Spleen (tissue), 11 donors: ENCODE results near the gene C1orf115. TPM values are rescaled to one million over a fixed set of nuclear protein-coding genes. Genes with fewer than 3 reads are reported as not detected.

ENCODE experiments used
- DNase-seq: peaks from one replicate; pipeline ENCODE4 v3.0.0-alpha.2; 2020
- H3K27ac ChIP-seq, 8 donors: fragments of 200-600 bp; sonication (generic) in 7 of 8; 1 replicate in 4 of 8; 2 replicates in 4 of 8; pipeline versions ENCODE4 v1.5.0 to v1.8.0; 2016 to 2021; ENCODE audit warnings: inconsistent platforms in 4 of 8, mild to moderate bottlenecking in 4 of 8, moderate library complexity in 1 of 8
- H3K27me3 ChIP-seq, 7 donors: fragments of 200-600 bp; sonication (generic) in 6 of 7; replicated peaks in 1 of 7; 1 replicate in 4 of 7; 2 replicates in 3 of 7; pipeline versions ENCODE4 v1.5.0 to v1.8.0; 2016 to 2021; ENCODE audit warnings: inconsistent platforms in 3 of 7, mild to moderate bottlenecking in 1 of 7
- H3K36me3 ChIP-seq, 6 donors: fragments of 200-600 bp; sonication (generic) in 5 of 6; 1 replicate in 4 of 6; 2 replicates in 2 of 6; pipeline versions ENCODE4 v1.5.0 to v1.8.0; 2016 to 2021; ENCODE audit warnings: inconsistent platforms in 2 of 6
- H3K4me1 ChIP-seq, 6 donors: fragments of 200-600 bp; sonication (generic) in 5 of 6; 1 replicate in 3 of 6; 2 replicates in 3 of 6; pipeline versions ENCODE4 v1.5.0 to v1.8.0; 2016 to 2021; ENCODE audit warnings: inconsistent platforms in 3 of 6
- H3K4me3 ChIP-seq, 8 donors: fragments of 200-600 bp; sonication (generic) in 7 of 8; 1 replicate in 4 of 8; 2 replicates in 4 of 8; pipeline versions ENCODE4 v1.5.0 to v1.8.0; 2016 to 2021; ENCODE audit warnings: inconsistent platforms in 4 of 8, mild to moderate bottlenecking in 4 of 8, moderate library complexity in 2 of 8
- H3K9me3 ChIP-seq, 8 donors: fragments of 200-600 bp; sonication (generic) in 7 of 8; 1 replicate in 4 of 8; 2 replicates in 4 of 8; pipeline versions ENCODE4 v1.5.0 to v1.8.0; 2016 to 2021; ENCODE audit warnings: inconsistent platforms in 4 of 8
- CTCF ChIP-seq, 11 experiments: fragments of 200-600 bp in 7 of 11; fragments of 450-650 bp in 4 of 11; sonication (generic) in 4 of 11; IDR thresholded peaks in 8 of 11; conservative IDR thresholded peaks in 3 of 11; 1 replicate in 7 of 11; 2 replicates in 4 of 11; pipeline versions ENCODE4 v1.4.0 to v1.8.0; 2016 to 2021; ENCODE audit warnings: antibody characterized with exemption in 11 of 11, inconsistent platforms in 4 of 11, mild to moderate bottlenecking in 1 of 11
- POLR2A ChIP-seq, 3 donors: fragments of 450-650 bp; IDR thresholded peaks; one replicate each; pipeline ENCODE4 v1.5.1; 2017; ENCODE audit warnings: antibody characterized with exemption in 3 of 3, mild to moderate bottlenecking in 1 of 3
- POLR2AphosphoS5 ChIP-seq, 3 donors: sonication (generic); formaldehyde crosslinking; IDR thresholded peaks; one replicate each; pipeline ENCODE4 v1.5.1; 2017; ENCODE audit warnings: antibody characterized with exemption in 3 of 3
- WGBS, 5 donors: extraction: QIAGEN DNeasy Blood & Tissue Kit in 3 of 5; methylation state at CpG; one replicate each; pipeline versions ENCODE4 v1.1.5 to v1.1.7; 2013 to 2018; 5-methylcytosine and 5-hydroxymethylcytosine counted together
- intact Hi-C: fragments of 100-400 bp; cut with DNase I; formaldehyde crosslinking; loops from one replicate; pipeline ENCODE4 v1.15.0; 2023; ENCODE audit warnings: low total_unique reads
- polyA plus RNA-seq, 3 donors: library from polyadenylated mRNA; stranded (reverse); fragments of 200-250 nt; gene quantifications; one replicate each; pipeline ENCODE4 v1.2.1, GENCODE V29; 2013
- total RNA-seq, 7 donors: library from RNA; depleted of rRNA in 3 of 7; stranded (reverse); fragments of >200 nt in 3 of 7; fragmentation: NEBNext Ultra II Directional in 4 of 7; extraction: Animal tissue kit (Norgen Biotek cat#: 25700) in 4 of 7; gene quantifications; one replicate each; pipeline versions ENCODE4 v1.1.0 to v1.2.1, GENCODE V29; 2016 to 2021
- donor health status: healthy with polysubstance abuse.
- donor health status: DM: no; HTN: no; CAD: no; lungs with moderate emphysema.
- donor health status: DM: no; HTN: no; CAD: no.
- donor health status: Bipolar disorder and iron deficiency.
- donor health status: healthy.
- donor health status: DM: no; HTN: no; CAD: no.
- donor health status: DM: yes; HTN: yes; CAD: no.

Gene C1orf115
- total and polyA plus RNA-seq, 10 donors = 14.3 to 80.0 (median 47.7) TPM

GRCh38 chr1:220706480-220706879 is 16.3 kb downstream of the C1orf115 start:
- no peaks in the 10 kb centered on the region for H3K9me3 ChIP-seq
- no peaks in the 10 kb centered on the region for H3K27me3 ChIP-seq
- H3K27ac ChIP-seq = peak overlapping the region in 5 of 8 donors; percentile 34 to 57 (median 43)
- TF ChIP-seq POLR2A (IDR thresholded peaks at IDR 0.05) = no peak
- TF ChIP-seq CTCF (IDR thresholded peaks at IDR 0.05 in 8 of 11, conservative IDR thresholded peaks at IDR 0.05 in 3 of 11) = no peak
- TF ChIP-seq POLR2AphosphoS5 (IDR thresholded peaks at IDR 0.05) = no peak
- no peak overlapping the region for H3K4me3 ChIP-seq
- H3K4me1 ChIP-seq = peaks cover 0 to 60% (median 31%) of the 10 kb centered on the region in 6 donors
- 56 to 85% (median 76%) methylated on average over 9 of the region's 9 CpGs for WGBS, 5 donors
- intact Hi-C loops = no loop called here
- no peaks in the 10 kb centered on the region for H3K36me3 ChIP-seq
- no peak for DNase-seq

GRCh38 chr1:220707160-220707559 is 17.0 kb downstream of the C1orf115 start:
- peak overlapping the region in 4 of 8 donors; percentile 34 to 57 (median 46) for H3K27ac ChIP-seq
- intact Hi-C loops = no loop called here
- H3K4me1 ChIP-seq = peaks cover 2 to 64% (median 33%) of the 10 kb centered on the region in 6 donors
- WGBS, 5 donors = 80 to 93% (median 88%) methylated on average over 9 to 10 of the region's 10 CpGs
- H3K36me3 ChIP-seq = no peaks in the 10 kb centered on the region
- H3K27me3 ChIP-seq = no peaks in the 10 kb centered on the region
- no peak for DNase-seq
- TF ChIP-seq POLR2A (IDR thresholded peaks at IDR 0.05) = no peak
- no peak for TF ChIP-seq CTCF (IDR thresholded peaks at IDR 0.05 in 8 of 11, conservative IDR thresholded peaks at IDR 0.05 in 3 of 11)
- no peak for TF ChIP-seq POLR2AphosphoS5 (IDR thresholded peaks at IDR 0.05)
- H3K4me3 ChIP-seq = no peak overlapping the region
- H3K9me3 ChIP-seq = no peaks in the 10 kb centered on the region

DNA sequence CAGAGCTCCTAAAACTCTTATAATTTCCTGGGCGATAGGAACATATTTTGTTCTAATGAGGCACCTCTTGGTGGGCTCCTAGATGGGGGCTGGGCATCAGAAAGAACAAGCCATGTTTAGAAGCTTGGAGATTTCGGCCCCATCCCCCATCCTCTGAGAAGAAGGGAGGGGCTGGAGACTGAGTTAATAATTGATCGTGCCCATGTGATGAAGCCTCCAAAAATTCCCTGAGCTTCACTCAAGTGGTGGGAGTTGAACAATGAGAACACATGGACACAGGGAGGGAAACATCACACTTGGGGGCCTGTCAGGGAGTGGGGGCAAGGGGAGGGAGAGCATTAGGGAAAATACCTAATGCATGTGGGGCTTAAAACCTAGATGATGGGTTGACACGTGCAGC is 18.1 kb downstream of the C1orf115 start:
- no peak overlapping the region for H3K4me3 ChIP-seq
- 86 to 95% (median 92%) methylated on average over 4 of the region's 4 CpGs for WGBS, 5 donors
- intact Hi-C loops = no loop called here
- no peaks in the 10 kb centered on the region for H3K36me3 ChIP-seq
- H3K27me3 ChIP-seq = no peaks in the 10 kb centered on the region
- H3K4me1 ChIP-seq = peaks cover 2 to 54% (median 29%) of the 10 kb centered on the region in 6 donors
- TF ChIP-seq POLR2A (IDR thresholded peaks at IDR 0.05) (no peak), CTCF (IDR thresholded peaks at IDR 0.05 in 8 of 11, conservative IDR thresholded peaks at IDR 0.05 in 3 of 11) (no peak), POLR2AphosphoS5 (IDR thresholded peaks at IDR 0.05) (no peak)
- no peak for DNase-seq
- H3K9me3 ChIP-seq = no peaks in the 10 kb centered on the region
- no peak overlapping the region for H3K27ac ChIP-seq

DNA sequence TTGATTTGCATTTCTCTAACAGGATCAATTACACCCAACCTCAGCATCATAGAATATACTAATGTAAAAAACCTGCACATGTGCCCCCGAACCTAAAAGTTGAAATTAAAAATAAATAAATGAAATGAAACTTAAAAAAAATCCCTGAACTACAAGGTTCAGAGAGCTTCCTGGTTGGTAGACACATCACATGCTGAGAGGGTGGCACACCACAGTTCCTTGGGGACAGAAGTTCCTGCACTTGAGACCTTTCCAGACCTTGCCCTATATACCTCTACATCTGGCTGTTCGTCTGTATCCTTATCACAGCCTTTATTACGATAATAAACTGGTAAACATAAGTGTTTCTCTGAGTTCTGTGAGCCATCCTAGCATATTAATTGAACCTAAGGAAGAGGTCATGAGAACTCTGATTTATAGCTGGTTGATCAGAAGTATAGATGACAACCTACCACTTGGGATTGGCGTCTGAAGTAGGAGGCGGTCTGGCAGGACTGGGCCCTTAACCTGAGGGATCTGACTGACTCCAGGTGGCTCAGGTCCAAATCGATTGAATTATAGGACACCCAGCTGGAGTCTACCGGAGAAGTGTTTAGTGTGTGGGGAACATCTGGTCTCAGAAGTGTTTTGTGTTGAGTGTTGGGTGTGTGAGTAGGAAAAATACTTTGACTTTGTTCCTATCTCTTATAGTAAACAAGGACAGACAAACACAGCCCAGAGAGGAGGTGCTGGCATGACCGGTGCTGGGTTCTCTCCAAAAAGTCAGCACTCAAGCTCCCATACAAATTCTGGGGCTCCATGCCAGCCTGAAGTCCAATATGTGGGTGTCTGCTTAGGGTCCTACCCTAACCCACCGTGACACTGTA is 19.0 kb downstream of the C1orf115 start:
- no peaks in the 10 kb centered on the region for H3K36me3 ChIP-seq
- H3K27me3 ChIP-seq = no peaks in the 10 kb centered on the region
- H3K27ac ChIP-seq = peak overlapping the region in 1 of 8 donors; percentile 17
- DNase-seq = no peak
- peaks cover 2 to 50% (median 28%) of the 10 kb centered on the region in 6 donors for H3K4me1 ChIP-seq
- intact Hi-C loops = no loop called here
- H3K4me3 ChIP-seq = no peak overlapping the region
- 51 to 66% (median 64%) methylated on average over 9 of the region's 9 CpGs for WGBS, 5 donors
- TF ChIP-seq POLR2A (IDR thresholded peaks at IDR 0.05) (no peak), CTCF (IDR thresholded peaks at IDR 0.05 in 8 of 11, conservative IDR thresholded peaks at IDR 0.05 in 3 of 11) (no peak), POLR2AphosphoS5 (IDR thresholded peaks at IDR 0.05) (no peak)
- no peaks in the 10 kb centered on the region for H3K9me3 ChIP-seq
